KMS-11 (cell line): Measurements from ENCODE around the gene EFNA1.
A peak's percentile ranks its signal among the peaks of the same experiment; 100 is the strongest.

ENCODE experiments used
- H2AFZ ChIP-seq: fragments of 200-600 bp; sonication (generic); 2 replicates; pipeline ENCODE4 v1.6.1; 2016; ENCODE audit warnings: antibody characterized with exemption, mixed run types, low read depth
- H3K27ac ChIP-seq: fragments of 200-600 bp; sonication (generic); 2 replicates; pipeline ENCODE4 v1.6.1; 2016; ENCODE audit warnings: mild to moderate bottlenecking, mixed run types
- H3K27me3 ChIP-seq: fragments of 200-600 bp; sonication (generic); 2 replicates; pipeline ENCODE4 v1.6.1; 2017; ENCODE audit warnings: mild to moderate bottlenecking, low read depth, mixed run types, moderate library complexity; ENCODE audit not compliant: insufficient read depth
- H3K36me3 ChIP-seq: fragments of 200-600 bp; sonication (generic); 2 replicates; pipeline ENCODE4 v1.6.1; 2017; ENCODE audit warnings: mild to moderate bottlenecking, mixed run types; ENCODE audit not compliant: insufficient read depth
- H3K4me1 ChIP-seq: fragments of 200-600 bp; sonication (generic); 2 replicates; pipeline ENCODE4 v1.6.1; 2016; ENCODE audit warnings: mild to moderate bottlenecking, low read depth, mixed run types; ENCODE audit not compliant: poor library complexity, severe bottlenecking
- H3K4me2 ChIP-seq: fragments of 200-600 bp; sonication (generic); 2 replicates; pipeline ENCODE4 v1.7.0; 2016; ENCODE audit warnings: mild to moderate bottlenecking, mixed run types
- H3K4me3 ChIP-seq: fragments of 200-600 bp; sonication (generic); IDR thresholded peaks from 2 replicates; pipeline ENCODE4 v1.6.1; 2017; ENCODE audit warnings: low read depth, low read length, mixed read lengths; ENCODE audit not compliant: insufficient read depth
- H3K79me2 ChIP-seq: fragments of 200-600 bp; sonication (generic); 2 replicates; pipeline ENCODE4 v1.6.1; 2016; ENCODE audit warnings: low read depth, mixed run types; ENCODE audit not compliant: insufficient read depth
- H3K9ac ChIP-seq: fragments of 200-600 bp; sonication (generic); 2 replicates; pipeline ENCODE4 v1.6.1; 2016; ENCODE audit warnings: mild to moderate bottlenecking, mixed run types
- H4K20me1 ChIP-seq: fragments of 200-600 bp; sonication (generic); 2 replicates; pipeline ENCODE4 v1.6.1; 2016; ENCODE audit warnings: mild to moderate bottlenecking, mixed run types; ENCODE audit not compliant: insufficient read depth
- TF ChIP-seq, protein P1 (sequence below): fragments of 200-600 bp; sonication (generic); conservative IDR thresholded peaks from 2 replicates; pipeline ENCODE4 v1.6.1; 2017; ENCODE audit warnings: low read depth, mild to moderate bottlenecking, antibody characterized with exemption, low read length, moderate library complexity, mixed read lengths

The EFNA1 gene

GRCh38 chr1:155174324-155175280, 46.9 kb downstream of the EFNA1 start:
- Histone ChIP-seq H3K27me3 (no peaks in the 10 kb centered on the region), H4K20me1 (no peaks in the 10 kb centered on the region), H3K4me1 (peaks cover 38% of the 10 kb centered on the region), H3K27ac (peak overlapping the region; percentile 53; the same call in 1 of the 2 replicates), H3K4me2 (peak overlapping the region; percentile 97), H3K79me2 (peaks cover 18% of the 10 kb centered on the region), H3K9ac (peak overlapping the region; percentile 74), H3K4me3 (peak overlapping the region; percentile 92), H3K36me3 (no peaks in the 10 kb centered on the region; the same call in 1 of the 2 replicates), H2AFZ (peak overlapping the region; percentile 68)
- TF ChIP-seq, protein P1, sequence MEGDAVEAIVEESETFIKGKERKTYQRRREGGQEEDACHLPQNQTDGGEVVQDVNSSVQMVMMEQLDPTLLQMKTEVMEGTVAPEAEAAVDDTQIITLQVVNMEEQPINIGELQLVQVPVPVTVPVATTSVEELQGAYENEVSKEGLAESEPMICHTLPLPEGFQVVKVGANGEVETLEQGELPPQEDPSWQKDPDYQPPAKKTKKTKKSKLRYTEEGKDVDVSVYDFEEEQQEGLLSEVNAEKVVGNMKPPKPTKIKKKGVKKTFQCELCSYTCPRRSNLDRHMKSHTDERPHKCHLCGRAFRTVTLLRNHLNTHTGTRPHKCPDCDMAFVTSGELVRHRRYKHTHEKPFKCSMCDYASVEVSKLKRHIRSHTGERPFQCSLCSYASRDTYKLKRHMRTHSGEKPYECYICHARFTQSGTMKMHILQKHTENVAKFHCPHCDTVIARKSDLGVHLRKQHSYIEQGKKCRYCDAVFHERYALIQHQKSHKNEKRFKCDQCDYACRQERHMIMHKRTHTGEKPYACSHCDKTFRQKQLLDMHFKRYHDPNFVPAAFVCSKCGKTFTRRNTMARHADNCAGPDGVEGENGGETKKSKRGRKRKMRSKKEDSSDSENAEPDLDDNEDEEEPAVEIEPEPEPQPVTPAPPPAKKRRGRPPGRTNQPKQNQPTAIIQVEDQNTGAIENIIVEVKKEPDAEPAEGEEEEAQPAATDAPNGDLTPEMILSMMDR: no peak

- Histone ChIP-seq H3K36me3 (no peaks in the 10 kb centered on the region; the same call in 1 of the 2 replicates), H3K4me3 (no peak overlapping the region), H3K4me2 (no peak overlapping the region; the same call in 1 of the 2 replicates), H4K20me1 (no peaks in the 10 kb centered on the region), H3K9ac (no peak overlapping the region), H3K4me1 (peaks cover 38% of the 10 kb centered on the region), H3K79me2 (peaks cover 18% of the 10 kb centered on the region), H2AFZ (no peak overlapping the region), H3K27me3 (no peaks in the 10 kb centered on the region), H3K27ac (no peak overlapping the region)
- TF ChIP-seq, protein P1: no peak
Observed at GRCh38 chr1:155175281-155175926, 47.7 kb downstream of the EFNA1 start.

DNA sequence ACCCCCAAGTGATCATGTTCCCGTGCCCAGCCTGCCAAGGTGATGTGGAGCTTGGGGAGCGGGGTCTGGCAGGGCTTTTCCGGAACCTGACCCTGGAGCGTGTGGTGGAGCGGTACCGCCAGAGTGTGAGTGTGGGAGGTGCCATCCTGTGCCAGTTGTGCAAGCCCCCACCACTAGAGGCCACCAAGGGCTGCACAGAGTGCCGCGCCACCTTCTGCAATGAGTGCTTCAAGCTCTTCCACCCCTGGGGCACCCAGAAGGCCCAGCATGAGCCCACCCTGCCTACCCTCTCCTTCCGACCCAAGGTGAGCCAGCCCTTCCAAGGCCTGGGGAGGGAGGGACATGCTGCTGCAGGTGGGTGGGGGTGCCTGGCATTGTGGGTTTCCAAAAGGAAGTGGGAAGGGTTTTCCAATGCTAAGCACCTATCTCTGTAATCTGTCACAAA, 48.3 kb downstream of the EFNA1 start:
- Histone ChIP-seq H3K27ac (no peak overlapping the region), H3K4me3 (no peak overlapping the region), H3K9ac (no peak overlapping the region), H3K4me1 (peaks cover 42% of the 10 kb centered on the region), H2AFZ (no peak overlapping the region), H3K27me3 (no peaks in the 10 kb centered on the region), H3K36me3 (no peaks in the 10 kb centered on the region), H4K20me1 (no peaks in the 10 kb centered on the region), H3K4me2 (no peak overlapping the region), H3K79me2 (peaks cover 18% of the 10 kb centered on the region)
- TF ChIP-seq, protein P1: no peak

- Histone ChIP-seq H3K79me2 (peaks cover 14% of the 10 kb centered on the region), H4K20me1 (no peaks in the 10 kb centered on the region), H3K9ac (no peak overlapping the region), H3K4me1 (peaks cover 40% of the 10 kb centered on the region), H3K36me3 (no peaks in the 10 kb centered on the region), H2AFZ (no peak overlapping the region), H3K4me3 (no peak overlapping the region), H3K27me3 (no peaks in the 10 kb centered on the region), H3K4me2 (no peak overlapping the region; the same call in 1 of the 2 replicates), H3K27ac (no peak overlapping the region)
- TF ChIP-seq, protein P1: peak; percentile 100
Observed at GRCh38 chr1:155176544-155177071, 48.9 kb downstream of the EFNA1 start.
